GM19043 (cell line): Measurements from ENCODE around the gene ARID3A.
"Not testable (repeated sequence)": the region's sequence is repeated elsewhere in the genome, so short reads cannot be mapped to it uniquely, and the experiment has no call there.

Source experiments
- ATAC-seq: cut with Tn5 transposase; IDR thresholded peaks from one replicate; pipeline ENCODE4 v1.9.1; 2021; ENCODE audit warnings: low read depth; ENCODE audit not compliant: unreplicated experiment

ARID3A gene, protein sequence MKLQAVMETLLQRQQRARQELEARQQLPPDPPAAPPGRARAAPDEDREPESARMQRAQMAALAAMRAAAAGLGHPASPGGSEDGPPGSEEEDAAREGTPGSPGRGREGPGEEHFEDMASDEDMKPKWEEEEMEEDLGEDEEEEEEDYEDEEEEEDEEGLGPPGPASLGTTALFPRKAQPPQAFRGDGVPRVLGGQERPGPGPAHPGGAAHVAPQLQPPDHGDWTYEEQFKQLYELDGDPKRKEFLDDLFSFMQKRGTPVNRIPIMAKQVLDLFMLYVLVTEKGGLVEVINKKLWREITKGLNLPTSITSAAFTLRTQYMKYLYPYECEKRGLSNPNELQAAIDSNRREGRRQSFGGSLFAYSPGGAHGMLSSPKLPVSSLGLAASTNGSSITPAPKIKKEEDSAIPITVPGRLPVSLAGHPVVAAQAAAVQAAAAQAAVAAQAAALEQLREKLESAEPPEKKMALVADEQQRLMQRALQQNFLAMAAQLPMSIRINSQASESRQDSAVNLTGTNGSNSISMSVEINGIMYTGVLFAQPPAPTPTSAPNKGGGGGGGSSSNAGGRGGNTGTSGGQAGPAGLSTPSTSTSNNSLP

DNA sequence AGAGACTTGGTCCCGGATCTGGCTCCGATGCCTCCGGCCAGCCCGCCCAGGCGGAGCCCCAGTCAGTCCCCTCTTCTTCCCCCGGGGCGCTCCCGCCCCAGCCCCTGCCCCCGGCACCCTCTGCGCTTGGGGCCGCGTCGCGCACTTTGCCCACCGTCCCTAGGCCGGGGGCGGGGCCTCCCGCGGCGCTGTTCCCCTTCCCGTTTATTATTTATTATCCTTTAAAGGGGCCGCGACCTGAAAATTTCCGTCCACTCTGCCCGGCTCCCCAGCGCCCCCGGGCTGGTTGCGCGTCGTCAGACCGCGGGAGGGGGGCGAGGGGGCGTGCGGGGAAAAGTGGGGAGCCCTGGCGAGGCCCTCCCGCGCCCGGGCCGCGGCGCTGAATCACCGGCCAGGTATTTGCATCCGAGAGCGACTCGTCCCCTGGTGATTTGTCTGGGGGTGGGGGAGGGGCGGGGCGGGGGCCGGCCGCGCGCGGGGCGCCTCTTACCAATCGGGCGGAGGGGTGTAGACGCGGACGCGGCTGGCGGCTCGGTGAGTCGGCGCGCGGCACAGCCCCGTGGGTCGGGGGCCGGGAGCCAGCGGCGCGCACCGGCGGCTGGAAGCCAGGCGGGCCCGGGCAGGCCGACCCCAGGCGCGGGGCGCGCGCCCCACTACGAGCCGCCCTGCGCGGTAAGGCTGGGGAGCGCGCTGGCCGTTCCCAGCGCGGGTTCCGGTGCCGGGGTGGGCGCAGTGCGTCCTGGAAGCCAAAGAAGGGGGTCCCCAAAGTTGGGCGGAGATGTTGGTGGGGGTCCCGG is at the start of gene ARID3A:
TSS of gene ARID3A (plus strand) at position 510 of the 797 bp plus-strand sequence. CDS start 3,494 bp downstream, outside the sequence.
- no peak for ATAC-seq

DNA sequence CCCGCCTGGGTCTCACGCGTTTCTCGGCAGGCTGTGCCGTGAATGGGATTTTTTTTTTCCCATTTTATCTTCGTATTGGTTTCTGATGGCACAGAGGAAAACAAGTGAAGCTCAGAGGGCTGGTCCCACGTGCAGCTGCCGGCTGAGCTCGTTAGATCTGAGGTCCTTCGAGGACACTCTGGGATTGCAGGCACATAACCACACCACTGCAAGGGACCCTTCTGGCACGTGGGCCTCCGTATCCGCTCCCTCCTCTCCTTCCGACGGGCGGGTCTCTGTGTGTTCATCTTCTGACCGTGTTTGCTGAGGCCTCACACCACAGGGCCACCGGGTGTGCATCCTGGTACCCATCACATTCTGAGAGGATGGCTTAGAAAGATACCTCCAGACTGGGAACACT is 49.7 kb upstream of the ARID3A start:
- no peak for ATAC-seq

DNA sequence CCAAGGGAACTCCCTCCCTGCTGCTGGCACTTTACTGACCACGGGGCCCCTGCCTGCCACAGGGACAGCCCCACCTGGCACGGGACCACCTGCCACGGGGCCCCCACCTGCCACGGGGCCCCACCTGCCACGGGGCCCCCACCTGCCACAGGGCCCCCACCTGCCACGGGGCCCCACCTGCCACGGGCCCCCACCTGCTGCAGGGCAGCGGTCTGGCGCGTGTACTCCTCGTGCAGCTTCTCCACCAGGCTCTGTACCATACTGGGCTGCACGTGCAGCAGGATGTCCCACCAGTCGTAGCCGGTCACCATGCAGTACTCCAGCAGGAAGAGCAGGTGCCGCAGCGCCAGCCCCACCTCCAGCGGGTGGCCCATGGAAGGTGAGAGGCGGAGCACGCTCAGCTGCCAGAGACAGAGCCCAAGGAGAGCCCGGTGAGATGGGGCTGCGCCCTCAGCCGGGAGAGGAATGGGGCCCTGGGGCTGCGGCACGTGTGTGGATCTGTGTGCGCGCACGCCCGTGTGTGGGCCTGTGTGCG is 49.0 kb upstream of the ARID3A start:
- ATAC-seq = no peak

GRCh38 chr19:877992-878660 is 47.7 kb upstream of the ARID3A start:
- ATAC-seq = not testable (repeated sequence)

DNA sequence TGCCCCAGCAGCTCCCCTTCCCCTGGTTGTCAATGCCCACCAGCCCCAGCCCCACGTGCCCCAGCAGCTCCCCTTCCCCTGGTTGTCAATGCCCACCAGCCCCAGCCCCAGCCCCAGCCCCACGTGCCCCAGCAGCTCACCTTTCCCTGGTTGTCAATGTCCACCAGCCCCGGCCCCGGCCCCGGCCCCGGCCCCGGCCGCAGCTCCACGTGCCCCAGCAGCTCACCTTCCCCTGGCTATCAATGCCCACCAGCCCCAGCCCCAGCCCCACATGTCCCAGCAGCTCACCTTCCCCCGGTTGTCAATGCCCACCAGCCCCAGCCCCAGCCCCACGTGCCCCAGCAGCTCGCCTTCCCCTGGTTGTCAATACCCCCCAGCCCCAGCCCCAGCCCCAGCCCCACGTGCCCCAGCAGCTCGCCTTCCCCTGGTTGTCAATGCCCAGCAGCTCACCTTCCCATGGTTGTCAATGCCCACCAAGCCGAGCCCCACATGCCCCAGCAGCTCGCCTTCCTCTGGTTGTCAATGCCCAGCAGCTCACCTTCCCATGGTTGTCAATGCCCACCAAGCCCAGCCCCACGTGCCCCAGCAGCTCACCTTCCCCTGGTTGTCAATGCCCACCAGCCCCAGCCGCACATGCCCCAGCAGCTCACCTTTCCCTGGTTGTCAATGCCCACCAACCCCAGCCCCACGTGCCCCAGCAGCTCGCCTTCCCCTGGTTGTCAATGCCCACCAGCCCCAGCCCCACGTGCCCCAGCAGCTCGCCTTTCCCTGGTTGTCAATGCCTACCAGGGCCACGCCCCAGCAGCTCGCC is 46.9 kb upstream of the ARID3A start:
- ATAC-seq = not testable (repeated sequence)

DNA sequence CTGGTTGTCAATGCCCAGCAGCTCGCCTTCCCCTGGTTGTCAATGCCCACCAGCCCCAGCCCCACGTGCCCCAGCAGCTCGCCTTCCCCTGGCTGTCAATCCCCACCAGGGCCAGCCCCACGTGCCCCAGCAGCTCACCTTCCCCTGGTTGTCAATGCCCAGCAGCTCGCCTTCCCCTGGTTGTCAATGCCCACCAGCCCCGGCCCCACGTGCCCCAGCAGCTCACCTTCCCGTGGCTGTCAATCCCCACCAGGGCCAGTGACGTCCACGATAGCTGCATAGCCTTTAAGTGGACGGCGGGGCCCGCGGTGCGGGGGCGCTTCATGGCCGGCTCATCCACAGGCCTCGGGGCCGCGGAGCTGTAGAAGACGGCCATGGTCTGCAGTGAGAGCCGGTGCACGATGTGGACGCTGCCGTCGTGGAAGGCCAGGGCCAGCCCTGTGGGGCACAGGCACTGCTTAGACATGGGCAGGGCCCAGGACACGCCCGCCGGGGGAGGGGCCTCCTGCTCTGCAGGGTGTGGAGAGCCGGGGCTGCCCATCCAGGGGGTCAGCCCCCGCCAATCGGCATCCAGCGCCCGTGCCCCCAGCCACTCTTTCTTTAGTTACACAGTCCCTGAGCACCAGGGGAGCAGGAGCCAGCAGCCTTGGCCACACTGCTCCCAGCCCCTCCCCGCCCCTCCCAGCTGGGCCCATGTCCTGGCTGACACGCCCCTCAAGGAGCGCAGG is 46.0 kb upstream of the ARID3A start:
- ATAC-seq = no peak

DNA sequence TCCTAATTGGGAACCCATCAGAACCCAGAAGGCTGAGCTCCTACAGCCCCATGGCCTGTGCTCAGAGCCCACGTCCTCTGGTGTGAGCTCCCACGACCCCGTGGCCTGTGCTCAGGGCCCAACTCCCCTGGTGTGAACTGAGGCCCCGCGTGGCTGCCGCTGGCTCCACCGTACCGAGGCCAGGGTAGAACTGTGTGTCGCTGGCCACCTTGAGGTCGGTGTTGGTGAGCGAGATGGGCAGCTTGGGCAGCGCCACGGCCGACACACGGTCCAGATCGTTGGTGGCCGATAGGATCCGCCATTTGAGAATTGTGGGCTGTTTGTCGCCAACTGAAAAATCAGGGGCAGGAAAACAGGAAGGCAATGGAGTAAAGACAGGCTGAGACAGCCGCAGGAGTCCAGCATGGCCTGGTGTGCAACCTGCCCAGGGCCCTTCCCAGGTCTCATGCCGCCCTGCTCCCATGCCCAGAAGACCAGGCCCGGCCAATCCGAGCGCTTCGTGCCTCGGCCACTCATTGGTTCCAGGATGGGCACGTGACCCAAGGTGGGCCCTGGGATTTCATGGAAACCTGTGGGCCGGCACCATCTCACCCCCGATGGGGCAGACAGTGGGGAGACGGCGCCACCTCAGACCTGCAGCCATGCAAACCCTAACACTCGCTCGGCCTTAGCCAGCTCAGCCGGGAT is 44.3 kb upstream of the ARID3A start:
- ATAC-seq = no peak

DNA sequence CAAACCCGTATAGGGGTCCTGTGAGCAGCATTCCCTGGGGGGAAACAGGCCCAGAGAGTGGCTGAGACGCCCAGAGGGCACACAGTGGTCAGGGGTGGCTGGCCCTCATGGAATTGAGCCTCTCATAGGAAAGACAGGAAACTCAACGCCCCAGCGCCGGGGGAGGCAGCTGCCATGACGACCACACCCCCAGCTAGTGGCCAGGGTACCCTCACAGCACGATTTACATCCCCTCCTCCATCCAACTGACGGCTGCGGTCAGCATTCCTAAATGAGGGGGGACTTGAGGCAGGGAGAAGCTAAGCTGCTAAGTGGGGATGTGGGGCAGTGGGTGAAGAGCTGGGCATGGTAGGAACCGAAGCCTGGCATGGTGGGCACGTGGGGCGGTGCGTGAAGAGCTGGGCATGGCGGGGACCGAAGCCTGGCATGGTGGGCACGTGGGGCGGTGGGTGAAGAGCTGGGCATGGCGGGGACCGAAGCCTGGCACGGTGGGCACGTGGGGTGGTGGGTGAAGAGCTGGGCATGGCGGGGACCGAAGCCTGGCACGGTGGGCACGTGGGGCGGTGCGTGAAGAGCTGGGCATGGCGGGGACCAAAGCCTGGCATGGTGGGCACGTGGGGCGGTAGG is 42.9 kb upstream of the ARID3A start:
- ATAC-seq = no peak

- ATAC-seq = no peak
Observed at GRCh38 chr19:883661-884211, 42.1 kb upstream of the ARID3A start.

DNA sequence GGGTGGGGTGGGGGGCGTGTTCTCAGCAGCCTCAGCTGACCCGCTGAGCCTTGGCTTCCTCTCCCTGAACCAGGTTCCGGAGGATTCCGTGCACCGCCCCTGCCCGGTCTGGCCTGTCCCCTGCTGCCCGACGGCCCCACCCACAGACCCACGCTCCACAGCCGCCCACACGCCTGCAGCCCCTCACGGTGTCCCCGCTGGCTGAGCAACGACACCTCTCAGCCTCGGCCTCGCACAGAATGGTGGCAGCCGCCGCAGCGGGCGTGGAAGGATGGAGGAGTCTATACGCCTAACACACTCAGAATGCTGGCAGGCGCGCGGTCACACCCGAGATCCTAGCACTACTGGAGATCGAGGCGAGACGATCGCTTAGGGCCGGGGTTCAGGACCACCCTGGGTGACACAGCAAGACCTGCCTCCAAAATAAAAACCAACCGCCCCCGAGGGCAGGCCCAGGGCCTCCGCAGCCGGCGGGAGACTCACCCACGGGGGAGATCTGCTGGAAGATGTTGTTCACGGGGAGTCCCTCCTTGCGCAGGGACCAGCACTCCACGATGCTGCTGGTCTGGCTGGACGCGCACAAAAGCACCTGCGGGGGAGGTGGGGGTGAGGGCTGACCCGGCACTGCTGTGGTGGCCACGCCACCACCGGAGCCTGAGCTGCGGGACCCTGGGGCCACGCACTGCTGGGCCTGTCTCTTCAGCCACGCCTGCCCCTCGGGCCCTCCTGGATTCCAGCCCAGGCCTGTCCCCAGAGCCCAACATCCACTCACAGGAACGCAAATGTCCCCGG is 41.2 kb upstream of the ARID3A start:
- ATAC-seq = no peak

DNA sequence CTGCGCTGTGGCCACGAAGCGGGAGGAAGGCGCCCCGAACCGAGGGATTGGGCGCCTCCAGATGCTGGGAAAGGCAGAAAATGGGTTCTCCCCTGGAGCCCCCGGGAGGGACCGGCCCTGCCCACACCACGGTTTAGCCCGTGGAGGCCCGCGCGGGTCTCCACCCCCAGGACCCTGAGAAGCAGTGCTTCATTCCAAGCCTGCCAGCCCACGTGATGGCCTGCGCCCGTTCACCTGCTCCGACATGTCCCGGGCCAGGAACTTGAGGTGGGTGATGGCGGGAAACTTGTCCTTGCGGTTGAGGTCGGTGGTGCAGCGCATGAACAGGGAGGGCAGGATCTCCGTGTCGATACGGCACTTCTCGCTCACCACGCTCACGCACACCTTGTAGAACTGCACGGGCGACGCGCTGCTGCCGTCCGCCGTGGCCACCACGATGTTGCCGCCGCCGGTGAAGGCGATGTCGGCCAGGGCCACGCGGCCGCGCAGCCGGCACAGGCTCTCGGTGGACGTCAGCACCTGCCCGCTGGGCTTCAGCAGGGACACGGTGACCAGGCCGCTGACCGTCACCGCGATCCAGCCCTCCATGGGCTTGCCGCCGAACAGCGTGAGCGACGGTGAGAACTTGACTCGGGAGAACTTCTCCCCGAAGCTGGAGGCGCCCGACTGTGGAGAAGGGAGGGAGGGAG is 40.2 kb upstream of the ARID3A start:
- ATAC-seq = no peak

GRCh38 chr19:887072-887471 is 38.8 kb upstream of the ARID3A start:
- ATAC-seq = no peak

GRCh38 chr19:887599-887998 is 38.2 kb upstream of the ARID3A start:
- no peak for ATAC-seq

DNA sequence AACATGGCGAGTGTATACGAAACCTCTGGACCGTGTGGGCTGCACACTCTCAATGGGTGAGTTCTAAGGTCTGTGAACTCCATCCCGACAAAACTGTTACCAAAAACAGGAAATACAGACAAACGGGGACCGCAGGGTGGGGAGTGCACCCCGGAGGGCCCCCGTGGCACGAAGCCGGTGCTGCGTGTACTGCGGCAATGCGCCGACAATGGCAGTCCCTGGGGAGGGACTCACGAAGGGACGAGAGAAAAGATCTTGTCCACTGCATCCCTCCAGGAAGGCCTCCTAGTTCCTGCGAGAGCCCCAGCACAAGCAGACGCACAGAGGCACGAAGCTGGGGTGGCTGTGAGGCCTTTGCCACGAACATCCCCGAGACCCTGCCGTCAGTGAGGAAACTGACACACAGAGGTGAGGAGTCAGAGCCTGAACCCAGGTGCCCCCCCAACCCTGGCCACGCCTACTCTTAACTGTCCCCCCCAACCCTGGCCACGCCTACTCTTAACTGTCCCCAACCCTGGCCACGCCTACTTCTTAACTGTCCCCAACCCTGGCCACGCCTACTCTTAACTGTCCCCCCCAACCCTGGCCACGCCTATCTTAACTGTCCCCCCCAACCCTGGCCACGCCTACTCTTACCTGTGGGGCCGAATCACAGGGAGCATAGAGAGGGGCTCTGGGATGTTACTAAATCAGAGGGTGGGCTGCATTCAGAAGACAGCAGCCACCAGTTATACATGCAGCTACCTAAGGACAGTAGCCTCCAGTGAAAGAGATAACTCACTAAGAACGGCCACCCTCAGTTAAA is 37.1 kb upstream of the ARID3A start:
- ATAC-seq = no peak

DNA sequence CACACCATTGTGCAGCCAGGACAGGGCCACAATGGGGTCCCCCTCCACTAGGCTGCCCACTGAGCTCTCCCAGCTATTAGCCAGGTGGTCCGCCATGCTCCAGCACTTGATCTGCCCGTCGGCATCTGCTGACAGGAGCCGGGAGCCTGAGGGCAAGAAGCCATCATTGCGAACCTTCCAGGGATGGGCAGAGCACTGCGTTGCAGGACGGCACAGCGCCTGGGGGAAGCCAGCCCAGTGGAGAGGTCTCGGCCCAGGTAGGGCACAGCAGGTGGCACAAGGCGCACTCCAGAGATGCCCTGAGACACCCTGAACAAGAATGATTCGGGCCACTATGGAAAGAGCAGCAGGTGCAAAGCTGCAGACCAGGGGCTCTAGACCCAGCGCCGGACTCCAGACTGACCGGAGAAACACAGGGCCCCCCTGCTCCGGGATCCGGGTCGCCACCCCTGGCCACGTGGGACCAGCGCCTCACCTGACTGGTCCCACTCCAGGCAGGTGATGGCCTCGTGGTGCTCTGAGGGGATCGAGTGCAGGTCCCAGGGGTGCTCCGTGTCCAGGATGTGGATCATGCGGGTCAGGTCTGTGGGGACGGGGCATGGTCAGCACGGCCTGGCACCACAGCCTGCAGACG is 36.1 kb upstream of the ARID3A start:
- no peak for ATAC-seq
